Fibroblast of skin of abdomen (primary cell): ENCODE data around the gene LMAN2.
"Not testable (repeated sequence)": the region's sequence is repeated elsewhere in the genome, so short reads cannot be mapped to it uniquely, and the experiment has no call there.

Experiments used
- DNase-seq: peaks from one replicate; pipeline ENCODE4 v3.0.0-alpha.2; 2013

Gene LMAN2

DNA sequence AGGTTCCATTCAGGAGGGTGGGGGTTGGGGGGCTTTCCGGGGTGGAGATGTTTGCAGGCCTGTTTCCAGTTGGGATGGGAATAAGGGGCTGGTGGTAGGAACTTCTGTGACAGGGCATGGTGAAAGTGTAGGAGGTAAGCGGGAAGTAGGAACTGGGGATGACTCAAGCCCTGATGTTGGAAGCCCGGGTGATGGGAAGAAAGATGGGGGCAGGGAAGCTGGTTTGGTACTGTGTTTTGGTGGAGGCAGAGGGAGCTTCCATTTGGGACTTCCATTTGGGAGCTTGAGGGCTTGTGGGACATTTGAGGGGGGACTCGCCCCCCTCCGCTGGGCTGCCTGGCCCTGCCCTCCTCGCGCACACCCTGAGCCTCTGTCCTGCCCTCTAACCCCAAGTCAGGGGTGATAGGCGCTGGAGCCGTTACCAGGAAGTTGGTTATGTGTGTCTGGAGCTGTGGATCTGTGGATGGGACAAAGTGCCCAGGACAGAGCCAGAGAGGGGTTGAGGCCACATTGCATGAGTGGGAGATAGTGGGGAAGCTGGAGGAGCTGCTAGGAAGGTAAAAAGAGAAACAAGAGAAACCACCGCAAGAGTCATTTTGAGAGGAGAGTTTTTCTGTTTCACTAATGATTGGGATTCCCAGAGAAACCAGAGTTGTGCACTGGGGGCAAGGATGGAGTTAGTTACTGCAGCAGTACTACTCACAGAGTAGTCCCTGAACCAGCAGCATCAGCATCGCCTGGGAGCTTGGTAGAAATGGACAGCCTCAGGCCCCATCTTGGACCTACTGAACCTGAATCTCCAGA lies 12.9 kb upstream of the LMAN2 start:
- DNase-seq: no peak

- no peak for DNase-seq
Measured at GRCh38 chr5:177363565-177363964, 12.1 kb upstream of the LMAN2 start.

DNA sequence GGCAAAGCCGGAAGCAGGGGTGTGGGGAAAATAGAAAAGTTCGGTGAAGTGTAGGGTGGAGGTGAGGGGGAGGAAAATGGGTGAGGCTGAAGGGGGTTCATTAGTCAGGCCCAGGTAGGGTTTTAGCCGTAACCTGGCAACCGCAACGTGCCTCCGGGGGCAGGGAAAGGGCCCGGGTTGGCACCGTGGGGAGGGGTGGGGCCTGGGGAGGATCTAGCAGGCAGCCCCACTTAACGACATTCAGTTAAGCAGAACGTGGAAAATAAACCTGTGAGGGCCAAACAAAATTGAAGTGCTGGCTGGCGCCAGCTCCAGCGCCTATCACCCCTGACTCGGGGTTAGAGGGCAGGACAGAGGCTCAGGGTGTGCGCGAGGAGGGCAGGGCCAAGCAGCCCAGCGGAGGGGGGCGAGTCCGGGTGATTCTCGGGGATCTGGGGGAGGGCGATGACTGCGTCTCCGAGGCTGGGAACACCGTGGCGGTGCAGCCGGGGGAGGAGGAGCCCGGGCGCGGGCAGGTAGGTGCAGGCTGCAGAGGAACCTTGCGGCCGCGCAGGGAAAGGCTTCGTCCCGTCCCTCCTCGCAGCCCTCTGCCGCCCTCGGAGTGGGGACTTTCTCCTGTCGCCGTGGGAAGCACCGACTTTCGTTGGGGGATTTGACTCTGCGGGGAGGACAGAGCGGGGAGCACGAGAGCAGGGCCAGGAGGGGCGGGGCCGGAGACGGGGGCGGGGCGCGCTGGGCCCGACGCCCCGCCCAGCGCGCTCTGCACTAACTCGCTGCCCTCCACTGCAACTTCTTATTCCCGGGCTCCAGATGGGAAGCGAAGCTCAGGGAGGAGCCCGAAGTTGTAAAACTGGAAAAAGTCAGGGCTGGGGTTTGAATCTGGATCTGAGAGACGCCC lies 11.4 kb upstream of the LMAN2 start:
- DNase-seq: peak; percentile 37

- no peak for DNase-seq
Measured at GRCh38 chr5:177362292-177362609, 10.8 kb upstream of the LMAN2 start.

- DNase-seq: no peak
Measured at GRCh38 chr5:177361418-177362291, 10.2 kb upstream of the LMAN2 start.

DNA sequence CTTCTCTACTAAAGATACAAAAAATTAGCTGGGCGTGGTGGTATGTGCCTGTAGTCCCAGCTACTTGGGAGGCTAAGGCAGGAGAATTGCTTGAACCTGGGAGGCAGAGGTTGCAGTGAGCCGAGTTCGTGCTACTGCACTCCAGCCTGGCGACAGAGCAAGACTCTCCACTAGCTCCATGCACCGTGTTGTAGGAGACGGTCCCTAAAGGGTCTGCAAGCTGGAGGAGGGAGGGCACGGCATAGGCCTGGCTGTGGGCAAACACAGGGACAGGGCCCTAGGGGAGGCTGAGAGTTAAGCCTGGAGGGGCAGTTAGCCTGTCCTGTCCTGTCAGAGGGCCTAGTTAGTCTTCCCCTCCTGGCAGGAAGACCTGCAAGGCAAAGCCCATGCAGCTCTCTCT lies 9.3 kb upstream of the LMAN2 start:
- not testable (repeated sequence) for DNase-seq

GRCh38 chr5:177359860-177360259 lies 8.4 kb upstream of the LMAN2 start:
- no peak for DNase-seq

DNA sequence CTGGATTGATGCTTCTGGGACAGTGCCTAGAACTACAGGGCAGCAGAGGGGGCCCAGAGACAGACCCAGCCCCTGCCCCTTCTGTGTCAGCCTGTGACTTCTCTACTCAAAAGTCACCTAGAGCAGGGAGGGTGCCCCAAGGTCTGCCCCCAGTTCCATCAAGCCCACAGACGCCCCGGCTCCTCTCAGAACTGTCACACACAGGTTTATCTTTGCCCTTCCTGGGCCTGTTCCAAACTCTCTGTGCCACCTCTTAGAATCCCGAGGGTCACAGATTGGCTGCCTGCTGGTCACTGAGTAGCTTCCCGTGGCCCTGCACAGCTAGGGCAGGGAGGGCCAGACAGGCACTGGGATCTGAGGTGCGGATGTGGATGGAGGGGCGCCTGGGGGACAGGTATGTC lies 8.0 kb upstream of the LMAN2 start:
- DNase-seq: no peak

DNA sequence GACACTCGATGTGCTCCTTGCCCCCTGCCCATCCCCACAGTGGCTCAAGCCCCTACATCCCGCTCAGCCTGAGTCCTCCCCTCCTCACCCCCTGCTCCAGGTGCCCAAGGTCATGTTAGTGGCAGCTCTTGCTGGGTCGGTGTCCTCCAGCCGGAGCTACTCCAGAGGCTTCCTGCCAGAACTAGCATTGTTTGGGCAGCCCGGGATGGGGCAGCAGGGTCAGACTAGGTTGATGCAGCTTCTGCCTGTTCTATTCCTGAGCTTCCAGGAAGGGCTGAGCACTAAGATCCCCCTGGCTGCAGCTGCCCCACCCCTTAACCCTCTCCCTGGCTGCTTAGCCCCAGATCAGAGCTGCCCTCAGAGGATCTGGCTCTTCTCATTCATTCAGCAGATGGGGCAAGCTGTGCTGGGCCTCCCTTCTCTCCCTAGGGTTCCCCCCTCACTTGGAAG lies 6.9 kb upstream of the LMAN2 start:
- no peak for DNase-seq

GRCh38 chr5:177357459-177358351 lies 6.2 kb upstream of the LMAN2 start, which contains the start of gene RGS14:
TSS of gene RGS14 (plus strand) at chr5:177357924. CDS start at chr5:177358025, 101 bp downstream.
- DNase-seq: peak; percentile 42

- no peak for DNase-seq
Measured at GRCh38 chr5:177357146-177357458, 5.6 kb upstream of the LMAN2 start.

- no peak for DNase-seq
Measured at GRCh38 chr5:177356746-177357145, 5.3 kb upstream of the LMAN2 start.

DNA sequence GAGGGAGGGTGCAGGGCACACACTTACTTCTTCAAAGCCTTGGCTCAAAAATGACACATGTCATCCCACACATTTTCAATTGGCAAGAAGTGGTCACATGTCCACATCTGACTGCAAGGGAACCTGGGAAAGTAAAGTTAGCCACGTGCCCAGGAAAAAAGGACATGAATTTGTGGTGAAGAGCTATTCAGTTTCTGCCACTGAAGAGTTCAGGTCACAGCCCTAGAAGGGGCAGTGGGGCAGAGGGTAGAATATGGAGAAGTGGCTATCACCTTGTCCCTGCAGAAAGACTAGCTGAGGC lies 4.3 kb upstream of the LMAN2 start:
- no peak for DNase-seq

DNA sequence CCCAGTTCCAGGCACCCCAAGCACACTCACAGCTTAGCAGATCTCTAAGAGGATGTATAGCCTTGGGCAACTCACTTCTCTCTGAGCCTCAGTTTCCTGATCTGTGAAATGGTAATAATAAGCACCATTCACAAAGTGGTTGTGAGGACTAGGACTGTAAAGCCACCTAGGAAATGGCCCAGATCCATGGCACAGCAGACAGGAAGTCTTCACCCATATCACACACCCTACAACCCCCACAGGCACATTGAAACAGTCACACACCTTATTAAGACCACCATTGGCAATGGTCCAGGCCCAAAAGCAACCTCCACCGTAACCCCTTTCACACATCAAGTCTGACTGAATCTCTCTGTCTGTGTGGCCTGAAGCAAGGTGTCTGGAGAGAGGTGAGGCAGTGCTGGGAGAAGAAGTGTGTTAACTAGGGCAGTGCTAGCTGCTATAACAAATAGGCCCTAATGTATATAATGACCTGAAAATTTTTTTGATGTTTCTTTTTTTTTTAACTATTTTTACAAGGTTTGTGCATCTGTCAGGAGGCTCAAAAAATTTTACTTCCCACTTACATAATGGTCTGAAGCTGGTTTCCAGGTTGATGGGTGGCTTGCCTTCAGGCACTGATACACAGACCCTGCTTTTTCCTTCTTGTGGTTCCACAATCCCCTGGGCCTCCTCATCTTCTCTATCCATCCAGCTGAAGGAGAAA lies 3.8 kb upstream of the LMAN2 start:
- no peak for DNase-seq

DNA sequence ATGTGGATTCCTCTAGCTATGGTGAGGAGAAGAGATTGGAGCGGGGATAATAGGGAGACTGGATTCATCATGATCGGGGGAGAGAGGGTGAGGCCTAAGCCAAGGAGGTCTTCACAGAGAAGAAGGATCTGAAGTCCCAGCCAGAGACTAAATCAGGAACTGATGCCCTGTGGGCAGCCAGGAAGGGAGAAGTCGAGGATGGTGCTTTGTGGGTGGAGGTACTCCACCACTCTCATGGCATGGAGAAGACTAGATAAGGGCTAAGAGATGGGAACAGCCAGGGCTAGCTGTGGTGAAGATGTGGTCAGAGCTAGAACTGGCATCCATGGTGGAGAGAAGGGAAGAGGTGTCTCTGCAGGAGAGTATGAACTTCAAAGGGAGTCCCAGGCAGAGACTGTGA lies 3.2 kb upstream of the LMAN2 start:
- no peak for DNase-seq

GRCh38 chr5:177354256-177354655 lies 2.8 kb upstream of the LMAN2 start:
- no peak for DNase-seq

GRCh38 chr5:177353093-177353492 lies 1.6 kb upstream of the LMAN2 start:
- DNase-seq: no peak

DNA sequence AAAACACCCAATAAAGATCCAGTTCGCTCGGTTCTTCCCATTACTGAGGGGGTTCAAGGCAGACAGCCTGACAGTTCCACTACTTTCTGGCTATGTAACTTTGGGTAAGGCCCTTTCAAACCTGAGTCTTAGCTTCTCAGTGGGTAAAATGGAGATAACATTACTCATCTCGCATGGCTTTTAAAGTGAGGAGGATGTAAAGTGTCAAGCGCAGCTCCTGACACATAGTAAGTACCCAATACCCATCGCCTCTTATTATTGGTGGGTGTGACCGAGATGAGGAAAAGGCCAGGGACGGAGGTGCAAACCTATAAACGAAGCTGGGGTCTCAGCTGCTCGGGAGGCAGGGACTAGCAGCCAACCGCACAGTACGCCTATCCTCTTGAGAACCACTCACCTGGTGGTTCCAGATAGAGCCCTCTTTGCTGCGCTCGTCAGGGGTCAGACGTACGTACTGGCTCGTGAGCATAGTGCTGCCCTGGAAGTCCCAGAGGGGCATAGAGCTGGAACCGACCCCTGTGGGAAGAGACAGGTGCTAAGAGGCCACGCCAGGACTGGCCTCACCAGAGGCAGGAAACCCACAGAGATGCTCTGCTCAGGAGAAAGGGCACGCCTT lies 584 bp downstream of the LMAN2 start:
- DNase-seq: no peak

DNA sequence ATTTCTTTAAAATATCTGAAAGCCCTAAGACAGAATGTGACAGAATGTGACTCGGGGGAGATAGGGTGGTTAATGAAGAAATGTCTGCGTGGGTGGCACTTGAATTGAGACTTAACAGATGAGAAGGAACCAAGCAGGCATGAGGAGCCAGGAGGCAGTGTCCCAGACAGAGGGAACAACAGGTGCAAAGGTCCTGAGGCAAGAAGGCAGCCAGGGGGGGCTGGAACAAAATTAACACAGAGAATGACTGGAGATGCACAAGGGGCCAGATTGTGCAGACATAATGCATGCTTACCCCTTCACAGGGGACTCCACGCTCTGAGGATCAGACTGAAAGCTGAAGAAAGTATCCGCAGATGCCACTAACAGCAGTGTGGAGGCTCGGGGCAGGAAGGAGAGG lies 1.7 kb downstream of the LMAN2 start:
- DNase-seq: no peak

DNA sequence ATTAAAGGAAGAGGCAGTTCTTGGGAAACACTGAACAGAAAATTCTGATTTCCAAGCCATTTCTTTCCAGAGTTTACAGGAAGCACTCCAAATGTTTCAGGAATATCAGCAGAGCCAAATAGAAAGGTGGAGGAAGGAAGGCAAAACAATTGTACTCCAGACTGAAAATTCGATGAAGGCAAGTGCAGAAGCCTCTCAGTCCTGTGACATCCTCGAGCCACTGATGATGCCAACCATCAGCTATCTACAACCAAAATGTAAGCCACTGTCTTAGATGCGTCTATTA lies 2.2 kb downstream of the LMAN2 start:
- no peak for DNase-seq

DNA sequence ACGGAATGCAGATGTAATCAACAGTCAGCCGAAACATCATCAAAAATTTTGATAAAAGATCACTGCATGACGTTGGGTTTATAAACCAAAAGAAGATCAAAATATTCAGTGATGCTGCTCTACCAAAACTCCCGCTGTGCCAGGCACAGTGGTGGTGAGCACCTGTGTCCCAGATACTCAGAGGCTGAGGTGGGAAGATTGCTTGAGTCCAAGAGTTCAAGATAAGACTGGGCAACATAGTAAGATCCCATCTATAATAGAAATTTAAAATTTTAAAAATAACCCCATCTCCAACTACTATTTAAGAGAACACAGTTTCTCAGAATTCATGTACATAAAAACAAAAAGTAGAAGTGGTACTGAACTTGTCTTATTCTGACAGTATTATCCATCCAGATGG lies 3.8 kb downstream of the LMAN2 start:
- DNase-seq: no peak
